Activated naive CD8-positive, alpha-beta T cell treated with anti-CD3 and anti-CD28 coated beads, Interleukin-2, amount 50 U/mL, for 16 hours (primary cell): ENCODE measurements around the gene SH2D4B.

Experiments
- DNase-seq: peaks from one replicate; pipeline ENCODE4 v3.0.0-alpha.2; 2020; ENCODE audit warnings: low read depth, low spot score

SH2D4B gene

DNA sequence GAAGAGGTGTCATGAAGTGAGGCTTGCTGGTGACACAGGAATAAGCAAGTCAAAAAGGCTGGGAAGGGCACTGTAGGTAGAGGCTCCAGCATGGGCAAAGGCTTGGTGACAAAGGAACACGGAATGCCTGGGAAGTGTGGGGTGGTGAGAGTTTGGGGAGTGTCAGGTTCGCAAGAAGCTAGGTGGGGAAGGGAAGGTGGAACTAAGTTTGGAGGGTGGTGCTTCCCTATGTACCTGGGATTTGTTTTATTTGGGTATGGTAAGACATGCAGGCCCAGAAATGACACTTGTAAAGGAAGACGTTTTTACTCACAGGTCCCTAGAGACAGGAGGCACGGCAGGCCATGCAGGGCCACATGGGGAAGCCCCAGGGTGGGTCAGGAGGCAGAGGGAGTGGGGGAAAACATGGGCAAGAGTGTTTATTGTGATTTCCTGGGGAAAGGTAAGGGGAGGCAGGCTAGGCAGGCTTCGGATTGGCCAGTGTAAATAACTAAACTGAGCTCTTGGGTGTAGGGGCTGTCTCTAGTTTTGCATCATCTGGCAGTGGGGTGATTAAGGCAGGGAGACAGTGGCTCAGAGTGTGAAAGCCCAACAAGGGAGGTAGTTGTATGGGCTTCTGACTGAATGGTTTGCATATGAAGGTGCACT is 52.1 kb downstream of the SH2D4B start:
- DNase-seq: no peak

DNA sequence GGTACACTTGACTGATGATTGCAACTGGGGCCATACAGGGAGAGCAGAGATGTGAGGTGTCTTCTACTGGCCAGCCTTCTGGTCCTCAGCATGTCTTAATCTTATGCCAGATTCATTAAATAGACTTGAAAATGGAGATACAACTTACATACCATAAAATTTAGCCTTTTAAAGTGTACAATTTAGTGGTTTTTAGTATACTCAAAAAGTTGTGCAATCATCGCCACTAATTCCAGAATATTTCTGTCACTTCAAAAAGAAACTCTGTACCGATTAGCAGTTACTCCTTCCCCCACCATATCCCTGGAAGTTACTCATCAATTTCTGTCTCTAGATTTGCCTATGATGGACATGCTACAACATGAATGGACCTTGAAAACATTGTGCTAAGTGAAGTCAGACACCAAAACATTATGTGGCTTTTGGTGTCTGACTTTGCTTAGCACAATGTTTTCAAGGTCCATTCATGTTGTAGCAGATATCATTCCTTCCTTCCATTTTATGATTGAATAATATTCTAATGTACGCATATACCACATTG is 53.0 kb downstream of the SH2D4B start:
- no peak for DNase-seq

DNA sequence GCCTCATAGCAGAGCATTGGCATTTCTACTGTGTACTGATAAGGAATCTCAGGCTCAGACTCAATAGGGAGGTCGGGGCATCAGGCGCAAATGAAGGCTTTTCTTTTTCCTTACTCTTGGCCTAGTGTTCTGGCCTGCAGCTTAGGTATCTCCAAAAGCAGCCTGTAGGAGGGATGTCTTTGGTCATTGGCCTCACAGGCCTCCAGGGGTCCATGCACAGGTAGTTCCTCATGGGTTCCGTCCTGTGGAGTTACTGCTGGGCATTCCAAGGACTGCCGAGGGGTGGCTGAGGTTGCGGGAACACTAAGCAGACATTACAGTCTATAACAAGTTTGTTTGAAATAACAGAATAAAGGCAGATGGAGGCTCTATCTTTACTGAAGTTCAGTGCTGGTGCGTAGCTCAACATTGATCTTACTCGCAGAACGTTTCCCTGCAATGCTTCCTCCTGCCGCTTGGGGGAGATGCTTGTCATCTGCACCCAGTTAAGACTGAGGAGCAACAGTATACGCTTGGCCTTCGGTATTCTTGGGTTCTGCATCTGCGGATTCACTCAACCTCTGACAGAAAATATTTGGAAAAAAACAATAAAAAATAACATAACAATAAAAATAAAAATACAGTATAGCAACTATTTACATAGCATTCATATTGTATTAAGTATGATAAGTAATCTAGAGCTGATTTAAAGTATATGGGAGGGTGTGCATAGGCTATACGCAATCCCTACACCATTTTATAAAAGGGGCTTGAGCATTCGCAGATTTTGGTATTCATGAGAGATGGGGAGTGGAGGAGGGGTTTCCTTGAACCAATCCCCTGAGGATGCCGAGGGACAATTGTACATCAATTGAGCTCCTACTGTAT is 58.9 kb downstream of the SH2D4B start:
- DNase-seq: no peak

DNA sequence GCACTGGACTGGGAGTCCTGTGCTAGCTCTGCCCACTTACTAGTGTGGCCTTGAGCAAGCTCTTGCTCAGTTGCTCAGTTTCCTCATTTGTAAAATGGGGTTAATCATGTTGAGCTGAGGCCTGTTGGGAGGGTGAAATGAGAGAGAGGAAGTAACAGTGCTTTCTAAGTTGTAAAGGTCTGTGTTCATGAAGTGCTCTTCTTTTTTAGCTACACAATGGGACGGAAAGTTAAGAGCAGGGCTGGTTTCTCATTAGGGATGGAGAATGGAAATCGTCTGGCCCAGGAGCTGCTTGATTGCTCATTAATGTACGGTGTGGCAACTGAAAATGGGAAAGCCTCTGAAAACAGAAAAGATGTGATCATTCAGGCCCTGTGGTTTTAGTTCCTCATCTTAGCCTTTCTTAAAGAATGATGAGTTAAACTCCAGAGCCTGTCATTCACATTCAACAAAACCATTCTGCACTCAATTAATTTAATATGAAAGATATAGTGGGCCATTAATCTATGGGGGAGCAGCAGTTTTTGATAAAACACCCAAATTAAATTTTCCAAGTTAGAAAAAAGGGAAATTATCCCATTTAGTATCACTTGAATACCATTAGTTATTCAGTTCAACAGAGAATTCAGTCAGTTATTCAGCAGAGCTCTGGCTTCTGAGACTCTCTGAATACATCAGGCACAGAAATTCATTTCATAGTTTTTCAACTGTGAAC is 60.5 kb downstream of the SH2D4B start:
- DNase-seq: no peak

DNA sequence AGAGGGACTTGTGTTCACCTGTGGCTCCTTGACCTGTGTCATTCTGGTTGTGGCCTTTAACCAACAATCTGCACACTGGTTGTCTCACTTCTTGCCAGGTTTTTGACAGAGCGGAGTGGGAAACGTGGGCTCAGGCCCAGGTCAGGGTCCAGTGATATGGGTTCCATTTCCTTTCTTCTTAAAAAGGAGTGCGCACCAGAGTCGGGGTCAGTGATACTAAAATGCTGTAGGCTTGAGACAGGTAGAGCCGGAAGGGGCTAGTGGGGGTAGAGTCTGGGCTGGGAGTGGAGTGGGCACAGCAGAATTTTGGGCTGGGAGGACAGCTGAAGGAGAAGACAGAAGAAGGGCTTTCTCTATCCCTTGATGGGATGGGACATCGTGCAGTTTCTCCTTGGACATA is 61.2 kb downstream of the SH2D4B start:
- DNase-seq: no peak

DNA sequence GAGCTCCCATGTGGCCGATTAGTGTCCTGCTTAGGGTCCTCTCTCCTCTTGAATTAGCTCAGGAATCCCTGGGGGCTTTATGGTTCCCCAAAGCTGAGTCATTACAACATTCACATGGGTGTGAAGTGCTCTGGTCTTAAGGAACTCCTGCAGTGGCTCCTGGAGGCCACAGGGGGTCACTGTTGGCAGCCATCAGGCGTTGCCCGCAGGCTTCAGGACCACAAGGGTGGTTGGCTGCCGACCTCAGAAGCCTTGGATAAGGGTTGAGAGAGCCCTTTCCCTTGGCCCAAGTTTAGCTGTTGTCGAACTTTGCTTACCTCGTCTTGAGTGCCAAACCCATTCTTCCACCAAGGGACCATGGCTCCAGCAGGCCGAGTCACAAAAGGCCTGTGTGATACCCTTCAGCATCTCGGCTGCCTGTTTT is 61.7 kb downstream of the SH2D4B start:
- no peak for DNase-seq

DNA sequence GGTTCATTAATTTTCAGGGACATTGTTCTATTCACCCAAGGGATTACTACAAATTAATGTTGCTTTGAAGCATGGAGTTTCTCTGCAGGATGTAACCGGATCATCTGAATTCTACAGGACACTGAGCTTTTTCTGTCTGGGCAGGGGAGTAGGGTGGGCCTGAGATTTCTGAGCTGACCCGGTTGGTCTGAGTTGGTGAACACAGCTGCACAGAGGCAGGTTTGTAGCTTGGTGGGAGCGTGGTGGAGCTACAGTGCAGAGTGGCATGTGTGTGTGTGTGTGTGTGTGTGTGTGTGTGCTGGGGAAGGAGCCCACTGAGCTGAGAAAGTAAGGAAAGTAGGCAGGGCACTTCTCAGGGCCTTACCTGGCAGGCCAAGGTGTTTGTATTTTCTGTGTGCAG is 62.6 kb downstream of the SH2D4B start:
- DNase-seq: no peak

DNA sequence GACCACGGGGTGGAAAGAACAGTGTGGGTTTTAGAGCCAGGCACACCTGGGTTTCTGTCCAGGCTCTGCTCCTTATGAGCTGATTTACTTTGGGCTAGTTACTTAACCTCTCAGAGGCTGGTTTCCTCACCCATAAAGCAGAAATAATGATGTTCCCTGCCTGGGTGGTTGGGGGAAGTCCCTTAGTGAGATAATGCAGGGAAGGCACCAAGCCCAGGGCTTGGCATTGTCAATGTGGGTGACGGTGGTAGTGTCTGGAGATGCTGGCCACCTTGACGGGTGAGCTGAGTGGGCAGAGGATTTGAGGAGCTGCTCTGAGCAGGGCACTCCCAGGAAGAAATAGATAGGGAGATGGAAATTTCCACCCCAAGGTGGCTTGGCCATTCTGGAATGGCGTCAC is 65.2 kb downstream of the SH2D4B start:
- no peak for DNase-seq

DNA sequence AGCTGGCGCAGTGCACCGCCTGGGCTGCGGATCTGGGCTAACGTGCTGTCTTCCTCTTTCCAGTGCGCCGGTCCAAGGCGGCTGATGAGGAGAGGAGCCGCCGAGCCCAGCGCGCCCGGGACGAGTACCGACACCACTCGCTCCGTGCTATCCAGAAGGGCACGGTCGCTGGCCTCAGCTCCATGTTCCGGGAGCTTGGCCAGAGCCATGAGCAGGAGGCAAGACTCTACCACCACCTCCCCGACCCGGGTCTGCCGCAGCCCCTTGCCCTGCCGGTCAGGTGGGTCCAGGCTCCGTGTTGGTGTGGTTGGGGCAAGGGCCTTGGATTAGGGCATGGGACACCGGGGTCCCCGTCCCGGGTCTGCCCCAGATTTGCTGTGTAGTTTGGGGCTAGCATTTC is 65.8 kb downstream of the SH2D4B start:
- no peak for DNase-seq

DNA sequence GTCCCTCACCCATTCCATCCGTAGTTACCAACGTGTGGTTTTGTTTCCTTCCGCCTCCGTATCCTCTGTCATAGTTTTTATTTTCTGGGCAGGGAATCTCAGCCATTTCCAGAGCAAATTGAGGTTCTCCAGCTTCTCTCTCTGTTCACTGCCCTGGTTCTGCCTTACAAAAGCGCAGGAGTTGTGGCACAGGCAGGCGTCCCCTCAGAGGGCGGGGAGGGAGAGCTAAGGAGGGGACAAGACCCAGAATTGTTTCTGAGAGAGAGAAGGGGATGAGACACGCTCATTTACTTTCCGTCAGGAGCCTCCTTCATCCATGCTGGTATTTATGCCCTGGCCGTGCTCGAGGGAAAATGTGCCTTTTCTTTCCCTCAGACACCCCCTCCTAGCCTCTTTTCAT is 71.0 kb downstream of the SH2D4B start:
- no peak for DNase-seq

DNA sequence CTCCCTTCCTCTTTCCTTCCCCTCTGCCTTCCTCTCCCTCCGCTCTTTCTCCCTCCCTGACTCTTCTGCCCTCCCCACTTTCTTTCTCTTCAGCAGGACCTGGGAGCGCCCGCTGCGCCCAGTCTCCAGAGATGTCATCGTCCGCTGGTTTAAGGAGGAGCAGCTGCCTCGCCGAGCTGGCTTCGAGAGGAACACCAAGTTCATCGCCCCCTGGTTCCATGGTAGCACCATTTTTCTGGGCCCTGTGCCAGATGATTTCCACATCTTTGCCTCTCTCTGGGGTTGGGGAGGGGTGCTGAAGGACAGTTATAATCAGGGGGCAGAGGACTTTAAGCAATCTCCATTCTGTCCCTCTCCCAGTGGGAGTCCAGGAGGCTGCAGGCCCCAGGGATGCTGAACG is 71.6 kb downstream of the SH2D4B start:
- DNase-seq: no peak

DNA sequence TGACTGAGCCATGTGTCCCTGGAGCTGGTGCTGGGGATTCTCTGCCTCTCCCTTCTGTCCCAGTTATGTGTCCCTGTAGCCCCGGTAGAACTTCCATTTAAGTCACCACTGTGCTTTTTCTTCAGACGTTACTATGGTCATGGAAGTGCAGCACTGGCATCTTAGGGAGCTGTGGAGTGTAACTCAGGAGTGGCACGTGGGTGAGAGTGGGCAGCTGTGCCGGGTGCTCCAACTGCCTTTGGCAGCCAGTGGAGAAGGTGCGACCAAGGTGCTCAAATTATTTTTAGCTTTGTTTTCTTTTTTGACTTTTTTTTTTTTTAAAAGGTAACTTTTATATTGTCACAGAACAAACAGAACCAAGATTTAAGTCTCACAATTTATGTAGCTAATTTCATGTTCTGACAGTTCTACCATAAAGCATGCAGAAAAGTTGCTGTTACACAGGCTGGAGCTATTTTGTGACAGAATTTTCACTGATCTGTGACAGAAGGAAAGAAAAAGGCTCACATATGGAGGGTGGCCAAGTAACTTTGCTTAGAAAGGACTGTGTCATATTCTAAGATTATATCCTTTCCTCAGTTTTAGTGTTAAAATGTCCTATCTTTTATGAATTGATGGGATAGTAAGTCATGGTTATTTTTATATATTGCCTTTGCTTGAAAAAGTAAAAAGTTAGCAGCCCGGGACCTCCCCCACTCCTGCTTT is 73.9 kb downstream of the SH2D4B start:
- no peak for DNase-seq

DNA sequence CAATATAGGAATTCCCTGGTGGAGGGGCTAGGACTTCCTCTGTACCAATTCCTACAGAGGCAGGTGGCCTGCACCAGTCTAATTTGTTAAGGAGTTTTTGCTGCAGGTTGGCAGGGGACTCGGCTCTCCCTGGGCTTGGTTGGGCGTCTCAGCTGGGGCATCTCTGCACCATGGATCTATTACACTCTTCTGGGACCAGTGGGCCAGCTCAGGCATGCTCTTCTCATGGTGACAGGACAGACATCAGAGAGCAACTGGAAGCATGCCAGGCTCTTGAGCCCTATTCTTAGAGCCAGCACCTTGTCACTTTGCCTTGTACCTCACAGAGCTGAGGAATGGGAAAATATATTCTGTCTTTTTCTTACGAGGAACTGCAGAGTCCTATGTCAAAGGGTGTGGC is 74.6 kb downstream of the SH2D4B start:
- no peak for DNase-seq

DNA sequence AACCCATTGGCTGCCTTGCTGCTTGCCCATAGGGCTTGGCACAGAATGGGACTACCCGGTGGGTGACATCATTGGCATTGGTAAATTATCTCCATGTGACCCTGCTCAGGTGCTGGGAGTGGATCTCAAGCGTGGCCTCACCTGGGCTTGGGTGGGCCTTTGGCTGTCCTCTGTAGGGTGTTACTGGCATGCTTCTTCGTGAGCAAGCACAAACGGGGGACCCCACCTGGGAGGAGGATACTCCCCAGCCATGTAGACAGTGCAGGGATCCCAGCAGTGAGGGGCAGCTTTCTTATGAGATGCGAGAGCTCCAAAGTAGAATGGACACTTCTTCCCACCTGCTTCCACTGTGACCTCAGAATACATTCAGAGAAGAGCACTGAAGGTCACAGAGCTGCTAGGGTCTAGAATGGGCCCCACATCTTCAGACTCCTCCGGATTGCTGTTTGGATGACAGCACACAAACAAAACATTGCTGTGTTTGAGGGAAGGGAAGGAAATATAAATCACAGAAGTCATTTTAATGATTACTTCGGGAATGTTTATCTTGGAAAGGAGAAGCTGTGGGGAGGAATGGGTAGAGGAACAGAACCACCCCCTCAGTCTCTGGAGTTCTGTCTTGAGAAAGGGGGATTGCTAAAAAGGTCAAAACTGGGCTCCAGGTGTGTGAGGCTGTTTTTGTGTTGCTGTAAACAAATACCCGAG is 75.9 kb downstream of the SH2D4B start:
- DNase-seq: no peak

DNA sequence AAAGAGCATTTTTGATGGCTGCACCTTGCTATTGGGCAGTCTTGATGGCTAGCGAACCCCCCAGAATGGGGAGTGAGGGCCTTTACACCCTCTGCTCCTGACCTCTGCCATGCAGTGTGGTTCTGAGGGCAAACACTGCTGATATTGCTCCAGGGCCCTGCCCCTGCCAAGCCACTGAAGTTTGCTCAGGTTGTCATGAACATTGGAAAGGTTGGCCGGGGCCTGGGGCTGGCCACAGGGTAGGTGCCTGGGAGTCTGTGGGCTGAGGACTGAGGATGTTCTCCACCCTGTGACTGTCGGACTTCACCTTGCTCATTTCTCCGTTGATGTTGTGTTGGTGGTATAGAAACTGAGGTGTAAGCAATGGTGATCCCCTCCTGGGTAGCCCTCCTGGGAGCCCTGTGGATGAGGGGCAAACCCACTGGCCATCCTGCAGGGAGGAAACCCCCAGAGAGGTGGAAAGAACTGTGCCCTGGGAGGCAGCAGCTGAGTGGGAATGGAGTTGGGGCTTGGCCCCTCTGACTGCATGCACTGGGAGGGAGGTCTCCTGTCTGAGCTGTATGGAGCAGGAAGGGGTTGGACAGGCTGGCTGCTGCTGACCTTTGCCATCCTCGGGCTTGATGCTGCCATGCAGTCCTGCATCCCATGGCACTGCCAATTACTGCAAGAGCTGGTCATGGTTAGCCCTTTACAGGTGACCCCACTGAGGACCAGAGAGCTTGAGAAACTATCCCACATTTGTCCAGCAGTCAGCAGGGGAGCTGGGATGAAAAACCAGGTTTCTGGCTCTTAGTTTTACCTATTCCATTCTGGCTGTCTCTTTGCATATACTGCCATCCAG is 77.1 kb downstream of the SH2D4B start:
- no peak for DNase-seq

DNA sequence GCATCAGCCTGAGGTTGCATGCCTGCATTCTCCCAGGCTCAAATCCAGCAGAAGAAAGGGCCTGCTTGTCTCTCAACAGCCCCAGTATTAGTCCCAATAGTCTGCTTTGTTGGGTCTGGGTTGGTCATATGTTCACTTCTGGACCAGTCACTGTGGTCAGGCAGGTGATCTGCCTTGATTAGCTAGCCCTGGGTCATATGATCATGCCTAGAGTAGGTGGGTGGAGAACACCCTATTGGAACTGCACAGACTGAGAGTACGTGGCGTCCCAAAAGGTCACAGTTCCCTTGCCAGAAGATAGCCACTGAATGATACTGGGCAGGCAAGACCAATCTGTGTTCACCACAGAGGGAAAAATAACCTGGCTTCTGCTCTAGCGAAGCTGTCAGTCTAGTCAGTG is 80.1 kb downstream of the SH2D4B start:
- no peak for DNase-seq

DNA sequence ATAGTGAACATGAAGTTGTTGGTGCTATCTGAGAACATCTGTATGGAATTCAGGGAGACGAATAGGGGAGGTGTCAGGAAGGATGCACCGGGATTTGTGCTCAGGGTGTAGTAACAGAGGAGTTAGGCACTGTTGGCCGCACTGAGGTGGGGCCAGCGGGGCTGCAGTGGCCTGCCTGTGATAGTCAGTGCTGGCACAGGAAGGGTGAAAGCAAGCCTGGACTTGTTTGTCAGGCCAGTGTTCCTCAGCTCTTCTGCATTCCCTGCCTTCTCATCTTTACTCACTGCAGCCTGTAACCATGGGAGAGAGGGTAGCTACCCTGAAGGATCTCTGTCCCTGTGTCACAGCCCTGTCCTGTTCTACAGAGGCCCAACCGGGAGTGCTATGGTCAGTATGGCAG is 81.3 kb downstream of the SH2D4B start:
- no peak for DNase-seq

DNA sequence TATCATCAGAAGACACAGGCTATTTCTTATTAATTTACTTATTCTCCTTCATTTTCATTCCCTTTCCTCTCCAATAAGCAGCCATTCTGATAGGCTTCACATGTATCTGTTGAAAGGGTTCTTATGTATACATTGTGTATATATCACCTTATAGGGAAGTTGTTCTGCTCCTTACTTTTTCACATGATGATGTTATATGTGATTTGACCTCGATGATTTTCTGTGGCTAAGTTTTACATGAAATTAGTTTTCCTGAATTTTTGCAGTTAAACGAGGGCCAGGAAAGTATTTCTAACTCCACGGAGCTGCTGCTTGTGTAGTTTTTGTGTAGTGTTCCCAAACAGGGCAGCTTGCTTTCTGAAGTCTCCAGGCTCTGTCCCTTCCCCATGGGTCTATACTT is 84.5 kb downstream of the SH2D4B start:
- DNase-seq: no peak

DNA sequence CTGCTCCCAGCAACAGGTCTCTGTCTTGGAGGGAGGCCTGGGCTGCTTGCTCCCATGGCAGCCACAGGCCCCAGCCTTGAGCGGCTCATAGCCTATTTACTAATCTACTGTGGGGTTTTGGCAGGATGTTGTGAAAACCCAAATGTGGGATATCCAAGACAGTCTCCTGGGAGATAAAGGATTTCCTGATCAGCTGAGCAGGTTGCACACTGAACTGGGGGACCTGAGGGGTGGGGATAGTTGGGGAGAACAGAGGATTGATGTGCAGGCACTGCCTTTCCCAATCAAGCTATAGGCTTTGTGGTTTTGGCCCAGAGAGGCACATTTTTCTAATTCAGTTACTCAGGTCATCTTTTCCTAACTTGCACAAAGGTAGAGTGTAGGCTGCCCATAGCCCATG is 92.6 kb downstream of the SH2D4B start:
- no peak for DNase-seq

DNA sequence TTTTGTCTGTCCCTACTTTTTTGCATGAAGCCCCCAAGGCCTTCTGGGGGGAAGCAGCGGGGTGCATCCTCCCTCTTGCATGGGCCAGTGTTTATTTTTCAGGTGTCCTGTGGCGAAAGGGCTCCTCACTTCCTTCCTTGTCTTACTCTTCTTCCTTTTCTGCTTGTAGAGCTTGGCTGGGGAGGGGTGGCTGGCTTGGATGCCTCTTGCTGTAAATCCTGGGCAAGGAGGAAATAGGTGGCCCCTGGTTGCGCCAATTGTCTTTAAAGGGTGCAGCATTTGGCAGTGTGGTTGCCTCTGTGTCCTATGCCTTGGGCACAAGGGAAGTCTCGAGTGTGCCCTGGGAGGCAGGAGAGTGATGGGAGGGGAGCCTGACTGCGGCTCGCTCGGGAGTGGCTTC is 95.0 kb downstream of the SH2D4B start:
- no peak for DNase-seq
